GM19395 (cell line): ENCODE measurements around the gene PAH.
"Not testable (repeated sequence)": the region's sequence is repeated elsewhere in the genome, so short reads cannot be mapped to it uniquely, and the experiment has no call there.

Source experiments
- ATAC-seq: cut with Tn5 transposase; IDR thresholded peaks from one replicate; pipeline ENCODE4 v1.9.1; 2021; ENCODE audit warnings: mild to moderate bottlenecking, moderate library complexity; ENCODE audit not compliant: unreplicated experiment

Gene PAH

DNA sequence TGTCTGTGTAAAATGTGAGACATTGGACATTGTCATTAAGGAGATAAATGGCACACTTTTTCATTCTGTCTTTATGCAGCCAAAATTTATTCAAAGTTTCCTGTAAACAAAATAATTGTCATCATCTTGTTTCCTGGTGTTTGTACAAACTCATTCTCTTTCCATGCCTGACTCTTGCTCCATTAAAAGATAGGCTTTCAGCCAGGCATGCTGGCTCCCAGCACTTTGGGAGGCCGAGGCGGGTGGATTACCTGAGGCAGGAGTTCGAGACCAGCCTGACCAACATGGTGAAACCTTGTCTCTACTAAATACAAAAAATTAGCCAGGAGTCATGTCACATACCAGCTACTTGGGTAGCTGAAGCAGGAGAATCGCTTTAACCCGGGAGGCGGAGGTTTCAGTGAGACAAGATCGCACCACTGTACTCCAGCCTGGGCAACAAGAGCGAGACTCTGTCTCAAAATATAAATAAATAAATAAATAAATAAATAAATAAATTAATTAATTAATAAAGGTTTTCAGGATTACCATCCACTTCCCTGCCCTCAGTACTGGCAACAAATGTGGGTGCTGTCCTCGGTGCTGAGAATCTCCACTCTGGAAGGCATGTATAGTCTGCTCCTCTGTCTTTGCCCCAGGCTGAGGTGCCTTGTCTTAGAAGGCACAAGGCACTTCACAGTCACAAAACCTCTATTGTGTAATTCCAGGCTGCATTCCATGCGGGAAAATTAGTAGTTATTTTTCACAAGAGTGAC lies 83.2 kb downstream of the PAH start:
- no peak for ATAC-seq

DNA sequence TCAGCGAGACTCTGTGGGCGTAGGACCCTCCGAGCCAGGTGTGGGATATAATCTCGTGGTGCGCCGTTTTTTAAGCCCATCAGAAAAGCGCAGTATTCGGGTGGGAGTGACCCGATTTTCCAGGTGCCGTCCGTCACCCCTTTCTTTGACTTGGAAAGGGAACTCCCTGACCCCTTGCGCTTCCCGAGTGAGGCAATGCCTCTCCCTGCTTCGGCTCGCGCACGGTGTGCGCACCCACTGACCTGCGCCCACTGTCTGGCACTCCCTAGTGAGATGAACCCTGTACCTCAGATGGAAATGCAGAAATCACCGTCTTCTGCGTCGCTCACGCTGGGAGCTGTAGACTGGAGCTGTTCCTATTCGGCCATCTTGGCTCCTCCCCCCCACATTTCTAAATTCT lies 84.2 kb downstream of the PAH start:
- ATAC-seq: not testable (repeated sequence)

DNA sequence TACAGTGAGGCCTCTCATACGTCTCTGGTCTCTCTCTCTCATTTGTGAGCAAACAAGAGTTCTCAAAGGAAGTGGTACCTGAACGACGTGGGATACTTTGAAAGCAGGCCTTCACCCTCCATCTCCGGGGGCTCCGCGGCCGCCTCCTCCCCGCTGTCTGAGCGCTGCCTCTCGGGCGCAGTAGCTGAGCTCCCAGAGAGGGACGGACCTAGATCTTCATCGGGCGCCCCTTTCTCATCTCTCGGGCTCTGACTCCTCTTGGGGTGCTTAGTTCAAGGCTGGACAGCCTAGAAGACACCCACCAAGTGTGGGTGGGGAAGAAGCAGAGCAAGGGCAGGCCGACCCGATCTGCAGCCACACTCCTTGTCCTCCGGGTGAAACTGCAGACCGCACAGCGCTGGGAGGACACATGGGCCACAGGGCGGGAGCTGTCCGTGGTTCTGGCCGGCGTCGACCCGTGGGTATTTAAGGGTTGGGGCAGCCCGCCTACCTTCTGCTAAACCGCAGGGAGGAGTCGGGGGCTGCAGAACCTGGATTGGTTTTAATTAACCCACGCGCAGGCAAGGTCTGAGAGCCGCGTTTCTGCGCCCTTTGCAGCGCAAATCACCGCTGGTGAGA lies 92.7 kb downstream of the PAH start:
- no peak for ATAC-seq

DNA sequence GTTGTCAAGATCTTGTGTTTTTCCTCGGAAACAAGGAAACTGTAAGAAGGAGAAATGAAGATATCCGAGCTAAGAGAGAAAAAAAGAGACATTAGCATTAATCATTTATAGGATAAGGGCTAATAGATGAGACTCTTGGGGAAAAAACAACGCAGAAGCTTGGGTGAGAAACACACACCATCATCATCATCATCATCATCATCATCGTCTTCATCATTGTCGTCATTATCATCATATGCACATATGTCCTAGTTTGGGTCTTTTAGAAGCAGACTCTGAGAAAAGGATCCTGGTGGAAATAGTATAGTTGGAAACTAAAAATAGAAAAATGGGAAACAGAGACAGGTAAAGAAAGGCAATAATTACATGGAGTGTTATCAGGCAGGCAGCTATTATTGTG lies 95.9 kb downstream of the PAH start:
- ATAC-seq: no peak

DNA sequence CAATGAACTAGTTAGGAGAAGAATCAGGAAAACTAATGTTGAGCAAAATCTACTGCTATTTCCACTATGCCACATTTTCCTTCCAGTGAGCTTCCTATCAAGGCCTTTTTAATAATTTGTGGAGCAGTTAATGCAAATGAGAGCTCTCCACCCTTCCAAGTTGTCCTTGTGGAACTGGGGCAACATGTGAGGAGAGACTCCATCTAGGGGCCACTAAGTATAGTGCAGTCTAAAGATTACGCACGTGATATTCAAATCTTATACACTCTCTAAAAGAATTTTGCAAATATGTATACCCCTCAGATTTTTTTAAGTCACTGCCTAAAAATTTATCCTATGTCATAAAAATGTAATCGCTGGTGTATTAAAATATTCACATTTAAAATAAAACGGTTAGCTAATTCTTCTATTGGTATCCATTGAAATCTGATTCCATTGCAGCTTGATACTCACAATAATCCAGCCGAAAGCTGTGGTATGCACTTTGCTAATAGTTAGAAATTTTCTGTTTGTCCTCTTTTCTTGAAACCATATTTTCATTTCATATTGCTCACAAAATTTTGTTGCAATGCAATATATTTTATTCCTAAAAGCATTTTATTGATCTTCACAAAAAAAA lies 100.1 kb downstream of the PAH start:
- ATAC-seq: no peak

DNA sequence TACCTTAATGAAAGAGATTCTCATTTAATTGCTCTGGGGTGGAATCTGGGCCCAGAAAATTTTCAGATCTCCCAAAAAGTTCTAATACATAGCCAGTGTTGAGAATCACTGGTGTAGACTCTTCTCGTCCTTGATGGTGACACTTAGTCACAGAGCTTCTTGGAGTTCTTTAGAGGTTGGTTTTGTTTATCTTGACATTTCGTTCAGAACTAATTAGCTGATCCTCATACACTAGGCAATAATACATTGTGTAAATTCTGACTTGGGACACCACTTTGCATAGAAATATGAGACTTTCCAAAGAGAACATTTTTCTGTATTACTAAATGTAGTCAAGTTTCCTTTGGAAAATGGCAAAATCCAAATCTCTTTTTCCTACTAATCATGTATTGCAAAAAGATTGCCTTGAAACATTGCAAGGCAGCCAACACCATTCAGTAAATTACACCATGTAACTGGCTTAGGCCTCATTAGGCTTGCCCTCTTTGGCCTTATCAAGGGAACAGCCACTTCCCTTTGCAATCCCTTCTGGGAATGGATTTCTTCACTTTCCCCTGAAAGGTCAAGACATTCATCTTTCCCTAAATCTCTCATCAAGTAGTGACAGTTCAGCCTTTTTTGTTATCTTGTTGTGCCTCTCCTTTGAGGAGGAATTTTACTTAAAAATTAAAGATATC lies 102.2 kb downstream of the PAH start:
- ATAC-seq: no peak

DNA sequence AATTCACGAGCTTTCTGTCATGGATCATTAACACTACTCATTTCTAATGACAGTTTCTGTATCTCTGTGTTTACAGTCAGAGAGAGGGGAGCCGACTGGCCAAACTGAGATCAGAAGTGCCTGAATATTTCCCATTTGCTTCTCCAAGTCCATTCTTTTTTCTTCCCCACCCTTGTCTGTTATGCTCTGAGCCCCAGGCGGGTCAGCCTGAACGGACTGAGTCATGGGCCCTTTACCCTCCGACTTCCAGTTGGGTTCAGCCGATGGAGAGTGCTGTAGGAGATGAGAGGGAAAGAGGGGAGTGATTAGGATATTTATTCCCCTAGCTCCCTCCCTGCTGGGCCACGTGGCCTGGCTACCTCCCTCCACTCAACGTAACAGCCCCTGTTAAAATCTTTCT lies 104.7 kb downstream of the PAH start:
- ATAC-seq: no peak

DNA sequence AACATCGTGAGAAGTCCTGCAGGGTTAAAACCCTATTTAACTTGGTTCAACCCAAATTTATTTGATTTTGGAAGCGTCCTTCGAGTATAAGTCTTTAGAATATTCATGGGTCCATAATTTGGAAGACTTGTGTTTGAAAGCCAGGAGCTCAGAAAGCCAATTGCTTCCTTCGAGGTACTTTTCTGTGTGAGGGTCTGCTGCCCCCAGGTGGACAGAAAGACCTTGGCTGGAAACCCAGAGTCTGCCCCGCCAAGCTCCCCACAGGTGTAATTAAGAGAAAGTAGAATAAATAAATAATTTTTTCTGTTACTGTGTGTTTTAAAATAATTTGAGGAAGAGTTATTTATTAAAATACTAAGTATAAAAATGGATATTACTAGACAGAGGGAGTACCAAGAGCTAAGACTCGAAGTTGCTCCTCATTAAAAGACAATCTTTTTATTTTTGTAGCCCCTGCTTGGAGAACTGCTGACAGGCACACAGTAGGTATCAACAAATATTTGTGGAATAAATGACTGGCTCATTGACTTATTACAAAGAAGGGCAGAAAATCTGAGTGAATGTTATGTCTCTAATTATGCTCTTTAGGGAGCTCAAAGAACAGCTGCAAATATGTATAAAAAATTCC lies 105.8 kb downstream of the PAH start:
- ATAC-seq: no peak

DNA sequence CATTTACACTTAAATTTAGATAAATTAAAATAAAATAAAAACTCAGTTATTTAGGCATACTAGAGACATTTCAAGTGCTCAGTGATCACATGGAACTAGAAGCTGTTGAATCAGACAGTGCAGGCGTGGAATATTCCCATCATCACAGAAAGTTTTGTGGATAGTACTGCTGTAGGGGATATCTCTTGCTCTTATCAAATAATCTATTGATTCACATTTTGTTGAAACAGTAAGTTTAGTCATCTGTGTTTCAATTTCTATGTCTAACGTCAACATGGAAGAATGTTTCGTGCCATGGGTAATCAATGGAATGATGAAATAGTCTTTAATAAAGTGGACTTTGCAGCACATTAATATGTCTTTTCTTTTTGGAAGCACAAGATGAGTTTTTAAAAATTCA lies 108.6 kb downstream of the PAH start:
- ATAC-seq: no peak

DNA sequence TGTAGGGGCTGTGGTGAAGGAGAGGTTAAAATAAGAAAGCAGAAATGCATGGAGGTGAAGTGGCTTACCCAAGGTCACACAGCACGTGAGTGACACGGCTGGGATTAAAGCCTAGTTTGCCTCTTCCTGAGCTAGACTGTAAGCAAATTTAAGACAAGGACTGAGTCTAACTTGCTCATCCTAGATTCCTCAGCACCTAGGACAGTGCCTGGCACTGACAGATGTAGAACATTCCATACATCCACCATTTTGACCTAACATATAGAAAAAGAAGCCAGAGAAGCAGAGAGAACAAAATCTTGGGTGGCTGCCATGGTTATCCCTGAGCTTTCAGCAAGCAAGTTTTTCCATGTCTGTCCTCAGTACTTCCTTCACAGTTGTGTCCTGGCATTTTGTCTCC lies 110.5 kb downstream of the PAH start:
- ATAC-seq: no peak

DNA sequence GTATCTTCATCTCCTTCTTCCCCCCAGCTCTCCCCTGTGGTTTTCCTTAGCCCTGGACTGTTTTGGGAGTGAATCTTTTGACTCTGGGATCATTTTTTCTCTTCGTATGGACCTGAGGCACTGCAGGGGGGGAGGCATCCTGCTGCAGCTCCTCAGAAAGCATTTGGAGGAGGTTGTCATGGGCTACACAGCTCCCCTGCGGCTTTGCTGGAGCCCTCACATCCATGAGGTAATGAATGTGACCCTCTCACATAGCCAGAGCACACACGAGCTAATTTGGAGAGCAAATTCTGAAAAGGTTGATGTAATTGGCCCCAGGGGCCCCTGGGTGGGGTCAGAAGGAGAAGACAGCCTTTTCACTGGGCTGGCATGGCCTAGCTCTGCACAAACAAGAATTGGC lies 110.9 kb downstream of the PAH start:
- no peak for ATAC-seq

DNA sequence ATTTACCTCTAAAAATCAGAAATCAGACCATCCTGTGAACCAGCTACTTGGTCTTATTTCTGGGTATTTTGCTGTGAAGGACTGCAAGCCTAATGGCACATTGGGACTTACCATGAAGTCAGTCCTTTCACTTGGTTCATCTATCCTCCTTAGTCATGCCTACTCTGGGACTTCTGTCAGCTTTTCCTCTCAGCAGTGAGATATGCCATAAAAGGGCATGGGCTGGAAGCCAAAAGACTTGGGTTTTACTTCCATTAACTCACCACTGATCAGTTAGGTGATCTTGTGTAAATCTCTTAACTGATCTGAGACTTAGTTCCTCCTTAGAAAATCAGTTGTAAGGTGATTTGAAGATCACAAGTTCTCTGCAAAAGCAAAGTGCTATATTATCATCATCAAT lies 116.5 kb downstream of the PAH start:
- ATAC-seq: no peak

DNA sequence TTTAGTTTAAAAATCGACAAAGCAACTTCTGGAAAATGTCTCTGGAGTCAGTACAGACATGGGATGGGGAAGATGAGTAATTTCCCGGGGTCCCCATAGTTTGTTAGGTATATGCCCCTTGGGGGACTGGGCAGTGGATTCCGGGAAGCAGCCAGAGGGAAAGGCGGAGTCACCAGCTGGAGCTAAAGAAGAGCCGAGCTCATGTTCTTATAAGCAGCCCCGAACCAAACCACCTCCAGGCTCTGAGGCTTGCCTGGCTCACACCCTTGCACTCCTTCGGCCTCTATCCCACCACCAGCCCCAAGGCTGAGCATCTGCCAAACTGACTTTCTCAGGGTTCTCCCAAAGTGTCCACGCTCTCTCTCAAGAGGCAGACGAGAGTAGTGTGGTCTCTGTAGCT lies 117.8 kb downstream of the PAH start:
- ATAC-seq: no peak

DNA sequence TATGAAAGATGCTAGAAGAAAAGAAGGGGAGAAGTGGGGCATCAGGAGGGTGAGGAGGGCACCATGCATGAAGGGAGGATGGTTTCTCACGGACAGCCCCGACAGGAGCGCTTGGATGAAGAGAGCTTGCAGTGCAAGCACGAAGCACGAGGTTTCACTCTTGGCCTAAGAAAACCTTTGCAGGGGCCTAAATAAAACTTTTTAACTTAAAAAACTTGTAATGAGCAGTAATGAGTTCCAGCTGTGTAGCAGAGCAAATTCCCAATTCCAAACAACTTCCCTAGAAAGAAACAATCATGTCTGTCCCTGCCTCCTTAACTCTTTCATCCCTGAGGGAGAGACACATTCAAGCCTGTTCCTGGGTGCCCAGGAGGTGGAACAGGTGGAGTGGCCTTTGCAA lies 119.5 kb downstream of the PAH start:
- no peak for ATAC-seq

DNA sequence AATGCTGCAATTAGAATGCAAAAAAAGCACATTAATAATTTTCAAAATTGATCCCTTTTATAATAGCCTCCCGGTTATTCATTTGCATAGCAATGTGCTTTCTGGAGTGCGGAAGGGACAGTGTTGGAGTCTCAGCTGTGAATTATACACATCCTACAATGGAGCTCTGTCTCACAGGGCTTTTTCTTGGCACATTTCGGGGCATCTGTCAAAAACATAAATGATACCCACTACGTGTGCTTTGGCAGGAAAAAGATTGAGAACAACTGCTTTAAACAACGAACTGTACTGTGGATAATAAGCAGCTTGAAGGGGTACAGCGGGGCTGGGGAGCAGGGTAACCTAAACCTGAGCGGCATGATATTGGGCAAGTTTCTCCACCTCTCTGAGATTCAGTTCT lies 123.1 kb downstream of the PAH start:
- no peak for ATAC-seq
